Measurements from ENCODE around the gene SMARCC1.

- no peak for TF ChIP-seq CTCF (IDR thresholded peaks at IDR 0.05 in 2 of 3, conservative IDR thresholded peaks at IDR 0.05 in 1 of 3; ENCODE audit: borderline replicate concordance in 1 of 3, insufficient read depth in 1 of 3, low read depth in 2 of 3, low read length in 2 of 3)
- no peak for TF ChIP-seq CEBPB (IDR thresholded peaks at IDR 0.05; ENCODE audit: low read depth)
These were observed 215.8 kb downstream of the SMARCC1 start for GRCh38 chr3:47565734-47566550.
